ENCODE results near the gene HBQ1. TPM values are rescaled to one million over a fixed set of nuclear protein-coding genes. Genes with fewer than 3 reads are reported as not detected.
"Not testable (repeated sequence)": the region's sequence is repeated elsewhere in the genome, so short reads cannot be mapped to it uniquely, and the experiment has no call there.

Gene HBQ1
- polyA plus RNA-seq, 6 donors from 2014 or later, result not detected

DNA sequence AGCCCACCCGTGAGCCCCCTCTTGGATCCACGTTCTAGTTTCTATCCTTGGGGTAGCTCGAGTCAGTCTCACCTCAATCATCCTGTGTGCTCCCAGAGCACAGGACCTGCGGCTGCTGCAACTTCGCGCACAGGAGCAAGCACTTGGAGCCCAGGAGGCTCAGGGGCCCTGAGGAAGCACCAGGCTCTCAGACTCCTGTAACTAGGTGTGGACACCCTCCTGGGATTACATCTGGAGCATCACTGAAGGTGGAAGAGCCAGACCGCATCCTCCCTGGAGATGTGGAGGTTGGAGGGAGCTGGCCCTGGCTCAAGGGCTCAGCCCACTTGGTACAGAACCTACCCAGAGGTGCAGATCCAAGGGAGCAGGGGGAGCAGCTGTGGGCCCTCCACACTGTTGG lies 2.7 kb downstream of the HBQ1 start:
- peaks cover 3 to 6% (median 6%) of the 10 kb centered on the region in 3 donors for H3K27me3 Mint-ChIP-seq
- no peak for DNase-seq
- peaks cover 0 to 5% (median 3%) of the 10 kb centered on the region in 3 donors for H3K4me1 Mint-ChIP-seq
- no peak for ATAC-seq (ENCODE audit: low read depth in 2 of 2)
- H3K9me3 Mint-ChIP-seq, result no peaks in the 10 kb centered on the region
- H3K27ac Mint-ChIP-seq, result peak overlapping the region in 1 of 6 donors; percentile 62
- peaks cover 0 to 7% of the 10 kb centered on the region in 2 donors for H3K36me3 Mint-ChIP-seq
- no peak overlapping the region for H3K4me3 Mint-ChIP-seq

DNA sequence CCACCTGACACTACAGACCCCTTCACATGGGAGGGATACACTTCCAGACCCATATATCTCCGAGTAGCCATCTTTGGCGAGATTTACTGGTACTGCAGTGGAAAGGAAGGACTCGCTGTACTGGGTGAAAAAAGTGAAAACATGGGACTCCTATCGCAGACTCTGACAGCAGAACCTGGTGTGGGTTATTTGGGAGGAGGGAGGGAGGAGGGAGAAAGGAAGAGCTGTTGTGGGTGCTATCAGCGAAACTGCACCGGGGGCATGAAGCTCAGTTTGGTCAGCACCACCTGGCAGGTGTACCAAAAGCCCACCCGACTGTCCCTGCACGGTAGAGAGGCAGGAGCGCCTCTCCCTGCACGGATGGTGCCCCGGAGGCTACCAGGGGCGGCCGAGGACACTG lies 5.0 kb downstream of the HBQ1 start:
- Mint-ChIP-seq H3K9me3 (no peaks in the 10 kb centered on the region), H3K27me3 (no peaks in the 10 kb centered on the region), H3K4me3 (no peak overlapping the region), H3K4me1 (peaks cover 0 to 3% (median 0%) of the 10 kb centered on the region in 3 donors), H3K27ac (no peak overlapping the region), H3K36me3 (peaks cover 0 to 11% of the 10 kb centered on the region in 2 donors)
- ATAC-seq (ENCODE audit: low read depth in 2 of 2) (no peak), DNase-seq (no peak)

DNA sequence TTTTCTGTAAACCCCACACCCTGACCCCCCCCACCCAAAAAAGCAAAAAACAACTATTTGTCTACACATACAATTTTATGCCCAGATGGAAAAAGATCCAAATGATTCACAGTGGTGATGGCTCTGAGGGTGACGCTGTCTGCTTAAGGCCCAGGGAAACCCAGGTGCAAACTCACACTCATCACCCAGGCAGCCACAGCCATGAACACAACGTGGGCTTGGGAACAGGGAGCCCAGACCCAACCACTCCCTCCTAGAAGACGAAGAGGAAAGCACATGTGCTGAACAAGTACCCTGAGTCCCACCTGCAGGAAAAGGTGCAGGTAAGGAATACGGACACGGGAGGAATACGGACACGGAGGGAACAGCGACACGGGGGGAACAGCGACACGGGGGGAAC lies 5.4 kb downstream of the HBQ1 start:
- DNase-seq, result no peak
- Mint-ChIP-seq H3K36me3 (peaks cover 0 to 15% of the 10 kb centered on the region in 2 donors), H3K27me3 (no peaks in the 10 kb centered on the region), H3K4me1 (peaks cover 0 to 3% (median 0%) of the 10 kb centered on the region in 3 donors), H3K9me3 (no peaks in the 10 kb centered on the region), H3K4me3 (no peak overlapping the region), H3K27ac (no peak overlapping the region)
- ATAC-seq (ENCODE audit: low read depth in 2 of 2), result no peak

DNA sequence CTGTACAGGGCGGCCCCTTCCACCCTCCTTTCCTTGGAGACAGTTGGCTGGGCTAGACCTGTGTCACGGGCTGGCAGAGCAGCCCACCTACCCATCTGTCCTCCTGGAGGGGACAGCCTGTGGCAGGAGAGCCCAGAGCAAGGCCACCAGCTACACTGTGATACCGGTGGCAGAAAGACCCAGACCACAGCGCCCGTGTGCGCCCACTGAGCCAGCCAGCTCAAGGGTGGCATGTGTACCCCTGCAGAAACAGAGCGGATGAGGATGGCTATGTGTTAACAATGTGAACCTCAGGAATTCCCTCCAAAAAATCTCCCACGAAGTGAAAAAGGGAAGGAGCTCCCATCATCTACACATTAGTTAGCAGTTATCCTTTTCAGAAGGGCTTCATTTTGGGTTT lies 7.1 kb downstream of the HBQ1 start:
- H3K27ac Mint-ChIP-seq, result peak overlapping the region in 1 of 6 donors; percentile 11
- H3K4me1 Mint-ChIP-seq, result peaks cover 0 to 8% (median 5%) of the 10 kb centered on the region in 3 donors
- H3K36me3 Mint-ChIP-seq, result peaks cover 0 to 22% of the 10 kb centered on the region in 2 donors
- ATAC-seq (ENCODE audit: low read depth in 2 of 2) (no peak), DNase-seq (no peak)
- no peak overlapping the region for H3K4me3 Mint-ChIP-seq
- no peaks in the 10 kb centered on the region for H3K27me3 Mint-ChIP-seq
- no peaks in the 10 kb centered on the region for H3K9me3 Mint-ChIP-seq

DNA sequence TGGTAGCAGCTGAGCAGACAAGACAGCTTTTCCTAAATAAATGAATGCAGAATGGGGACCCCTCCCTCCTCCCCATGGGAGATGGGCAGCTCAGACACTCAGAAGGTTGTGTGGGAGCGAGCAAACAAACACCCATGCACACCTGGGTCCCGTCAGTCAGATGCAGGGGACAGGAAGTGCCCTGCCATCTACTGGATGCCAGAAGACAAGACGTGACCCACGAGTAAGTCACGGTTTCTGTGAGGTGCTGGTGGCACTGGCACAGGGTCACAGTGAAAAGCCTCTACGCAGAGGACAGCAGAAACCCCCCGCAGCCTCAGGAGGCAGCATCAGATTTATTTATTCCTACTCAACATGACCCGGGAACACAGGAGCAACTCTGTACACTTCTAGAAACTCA lies 8.4 kb downstream of the HBQ1 start:
- Mint-ChIP-seq H3K27me3 (no peaks in the 10 kb centered on the region), H3K27ac (no peak overlapping the region), H3K9me3 (no peaks in the 10 kb centered on the region), H3K4me3 (no peak overlapping the region), H3K4me1 (peaks cover 0 to 12% (median 5%) of the 10 kb centered on the region in 3 donors), H3K36me3 (peaks cover 0 to 30% of the 10 kb centered on the region in 2 donors)
- no peak for DNase-seq
- ATAC-seq (ENCODE audit: low read depth in 2 of 2), result peak; percentile 60 to 63

DNA sequence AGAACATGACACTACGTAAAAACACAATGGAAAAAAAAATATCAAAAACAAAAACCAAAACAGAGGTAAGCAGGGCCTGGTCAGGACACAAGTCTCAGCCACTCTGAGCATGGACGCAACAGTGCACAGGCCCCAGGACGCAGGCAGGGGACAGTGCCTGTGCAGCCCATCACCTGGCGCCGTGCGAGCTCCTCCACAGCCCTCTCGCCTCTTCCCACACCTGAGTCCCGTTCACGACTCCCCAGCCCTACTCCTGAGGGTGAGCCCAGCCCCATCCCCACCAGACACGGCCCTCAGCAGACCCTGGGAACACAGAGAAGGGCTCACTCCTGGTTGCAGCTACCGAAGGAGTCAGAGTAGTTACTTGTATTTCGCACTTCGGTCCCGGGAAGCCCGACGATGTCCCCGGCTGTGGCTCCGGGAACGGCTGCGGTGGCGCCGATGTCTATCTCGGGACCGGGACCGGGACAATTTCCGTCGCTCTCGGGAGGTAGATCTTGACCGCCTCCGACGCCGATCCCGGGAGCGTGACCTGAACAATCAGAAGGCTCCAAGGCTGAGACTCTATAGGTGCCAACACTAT lies 9.4 kb downstream of the HBQ1 start:
- ATAC-seq (ENCODE audit: low read depth in 2 of 2) (no peak), DNase-seq (no peak)
- H3K27me3 Mint-ChIP-seq, result no peaks in the 10 kb centered on the region
- peak overlapping the region in 1 of 6 donors; percentile 72 for H3K27ac Mint-ChIP-seq
- no peak overlapping the region for H3K4me3 Mint-ChIP-seq
- peaks cover 0 to 12% (median 5%) of the 10 kb centered on the region in 3 donors for H3K4me1 Mint-ChIP-seq
- H3K9me3 Mint-ChIP-seq, result no peaks in the 10 kb centered on the region
- peaks cover 0 to 30% of the 10 kb centered on the region in 2 donors for H3K36me3 Mint-ChIP-seq

DNA sequence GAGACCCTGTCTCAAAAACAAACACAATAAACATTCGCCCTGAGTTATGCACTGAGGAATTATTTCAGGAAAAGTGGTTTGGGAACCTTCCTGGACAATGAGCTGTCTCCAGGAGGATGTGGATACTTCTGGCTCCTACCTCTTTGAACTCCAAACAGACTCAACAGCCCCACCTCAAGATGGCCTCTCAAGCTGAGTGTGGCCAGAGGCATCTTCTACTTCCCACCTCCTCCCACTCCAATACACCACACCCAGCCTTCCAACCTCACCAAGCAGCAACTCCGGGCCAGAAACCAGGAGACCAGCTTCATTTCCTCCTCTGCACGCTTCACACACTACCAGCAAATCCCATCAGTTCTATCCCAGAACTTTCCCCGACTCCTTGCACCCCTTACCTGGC lies 11.6 kb downstream of the HBQ1 start:
- no peaks in the 10 kb centered on the region for H3K9me3 Mint-ChIP-seq
- peak overlapping the region in 1 of 6 donors; percentile 85 for H3K27ac Mint-ChIP-seq
- H3K36me3 Mint-ChIP-seq, result peaks cover 0 to 23% of the 10 kb centered on the region in 2 donors
- peaks cover 0 to 8% (median 5%) of the 10 kb centered on the region in 3 donors for H3K4me1 Mint-ChIP-seq
- no peak for ATAC-seq (ENCODE audit: low read depth in 2 of 2)
- peak overlapping the region in 1 of 8 donors; percentile 15 for H3K4me3 Mint-ChIP-seq
- DNase-seq, result no peak
- no peaks in the 10 kb centered on the region for H3K27me3 Mint-ChIP-seq

DNA sequence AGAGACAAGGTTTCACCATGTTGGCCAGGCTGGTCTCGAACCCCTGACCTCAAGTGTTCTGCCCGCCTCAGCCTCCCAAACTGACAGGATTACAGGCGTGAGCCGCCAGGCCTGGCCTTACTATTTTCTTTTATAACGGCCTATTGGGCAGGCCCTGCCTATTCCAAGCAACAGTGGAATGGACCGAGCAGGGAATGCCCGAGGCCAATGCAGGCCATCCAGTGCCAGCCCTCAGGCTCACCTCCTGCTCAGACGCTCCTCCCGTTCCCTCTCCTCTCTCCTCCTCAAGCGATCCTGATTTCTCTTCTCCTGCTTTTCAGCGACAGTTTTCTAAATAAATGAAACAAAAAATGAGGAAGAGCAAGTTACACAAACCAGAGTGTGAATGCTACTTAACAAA lies 12.4 kb downstream of the HBQ1 start:
- H3K4me1 Mint-ChIP-seq, result peaks cover 0 to 8% (median 5%) of the 10 kb centered on the region in 3 donors
- peaks cover 0 to 23% of the 10 kb centered on the region in 2 donors for H3K36me3 Mint-ChIP-seq
- H3K9me3 Mint-ChIP-seq, result no peaks in the 10 kb centered on the region
- no peaks in the 10 kb centered on the region for H3K27me3 Mint-ChIP-seq
- ATAC-seq (ENCODE audit: low read depth in 2 of 2), result no peak
- no peak for DNase-seq
- peak overlapping the region in 1 of 6 donors; percentile 63 for H3K27ac Mint-ChIP-seq
- H3K4me3 Mint-ChIP-seq, result no peak overlapping the region

DNA sequence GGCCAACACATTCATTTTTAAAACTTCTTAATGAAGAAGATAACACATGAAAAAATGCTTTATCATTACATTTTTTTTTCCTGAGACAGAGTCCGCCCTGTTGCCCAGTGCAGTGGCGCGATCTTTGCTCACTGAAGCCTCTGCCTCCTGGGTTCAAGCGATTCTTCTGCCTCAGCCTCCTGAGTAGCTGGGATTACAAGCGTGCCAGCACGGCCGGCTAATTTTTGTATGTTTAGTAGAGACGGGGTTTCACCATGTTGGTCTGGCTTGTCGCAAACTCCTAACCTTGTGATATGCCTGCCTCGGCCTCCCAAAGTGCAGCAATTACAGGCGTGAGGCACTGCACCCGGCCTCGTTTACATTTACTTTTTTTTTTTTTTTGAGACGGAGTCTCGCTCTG lies 13.2 kb downstream of the HBQ1 start:
- ATAC-seq (ENCODE audit: low read depth in 2 of 2), result no peak
- DNase-seq, result no peak
- H3K36me3 Mint-ChIP-seq, result peaks cover 0 to 23% of the 10 kb centered on the region in 2 donors
- H3K4me1 Mint-ChIP-seq, result peaks cover 0 to 8% (median 5%) of the 10 kb centered on the region in 3 donors
- no peaks in the 10 kb centered on the region for H3K9me3 Mint-ChIP-seq
- H3K4me3 Mint-ChIP-seq, result no peak overlapping the region
- no peaks in the 10 kb centered on the region for H3K27me3 Mint-ChIP-seq
- H3K27ac Mint-ChIP-seq, result peak overlapping the region in 1 of 6 donors; percentile 64

DNA sequence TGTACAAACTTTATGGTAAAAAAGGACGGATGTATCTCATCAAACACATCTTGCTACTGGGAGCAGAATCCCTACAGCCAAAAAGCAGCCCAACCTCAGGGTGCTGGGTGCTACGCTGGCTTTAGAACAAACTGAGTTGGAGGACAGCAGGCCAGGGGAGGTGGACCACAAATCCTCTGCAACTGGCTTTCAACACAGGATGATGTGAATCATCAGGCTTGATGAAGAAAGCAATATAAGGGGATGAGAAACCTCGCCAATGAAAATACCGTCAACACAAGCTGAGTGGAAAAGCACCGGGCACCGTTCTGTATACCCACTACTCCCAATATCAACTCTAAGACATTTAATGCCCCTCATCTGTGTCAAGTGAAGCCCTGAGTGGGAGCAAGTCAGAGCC lies 14.3 kb downstream of the HBQ1 start:
- Mint-ChIP-seq H3K27ac (no peak overlapping the region), H3K4me3 (no peak overlapping the region), H3K36me3 (peaks cover 0 to 23% of the 10 kb centered on the region in 2 donors)

DNA sequence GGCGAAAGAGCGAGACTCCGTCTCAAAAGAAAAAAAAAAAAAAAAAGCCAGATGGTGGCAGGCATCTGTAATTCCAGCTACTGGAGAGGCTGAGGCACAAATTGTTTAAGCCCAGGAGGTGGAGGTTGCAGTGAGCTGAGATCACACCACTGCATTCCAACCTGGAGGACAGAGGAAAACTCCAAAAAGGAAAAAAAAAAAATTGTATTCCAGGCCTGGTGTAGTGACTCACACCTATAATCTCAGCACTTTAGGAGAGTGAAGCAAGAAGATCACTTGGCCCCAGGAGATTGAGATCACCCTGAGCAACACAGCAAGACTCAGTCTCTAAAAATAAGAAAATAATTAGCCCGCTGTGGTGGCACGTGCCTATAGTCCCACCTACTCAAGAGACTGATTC lies 20.1 kb downstream of the HBQ1 start:
- H3K36me3 Mint-ChIP-seq, result peaks cover 0 to 5% of the 10 kb centered on the region in 2 donors
- H3K9me3 Mint-ChIP-seq, result no peaks in the 10 kb centered on the region
- DNase-seq (no peak), ATAC-seq (ENCODE audit: low read depth in 2 of 2) (no peak)
- no peaks in the 10 kb centered on the region for H3K27me3 Mint-ChIP-seq
- no peak overlapping the region for H3K27ac Mint-ChIP-seq
- H3K4me3 Mint-ChIP-seq, result no peak overlapping the region
- no peaks in the 10 kb centered on the region for H3K4me1 Mint-ChIP-seq

More for the DNA sequence above, 14.3 kb downstream of the HBQ1 start:
- H3K27me3 Mint-ChIP-seq, result no peaks in the 10 kb centered on the region
- DNase-seq (no peak), ATAC-seq (ENCODE audit: low read depth in 2 of 2) (no peak)
- peaks cover 0 to 8% (median 5%) of the 10 kb centered on the region in 3 donors for H3K4me1 Mint-ChIP-seq
- no peaks in the 10 kb centered on the region for H3K9me3 Mint-ChIP-seq

DNA sequence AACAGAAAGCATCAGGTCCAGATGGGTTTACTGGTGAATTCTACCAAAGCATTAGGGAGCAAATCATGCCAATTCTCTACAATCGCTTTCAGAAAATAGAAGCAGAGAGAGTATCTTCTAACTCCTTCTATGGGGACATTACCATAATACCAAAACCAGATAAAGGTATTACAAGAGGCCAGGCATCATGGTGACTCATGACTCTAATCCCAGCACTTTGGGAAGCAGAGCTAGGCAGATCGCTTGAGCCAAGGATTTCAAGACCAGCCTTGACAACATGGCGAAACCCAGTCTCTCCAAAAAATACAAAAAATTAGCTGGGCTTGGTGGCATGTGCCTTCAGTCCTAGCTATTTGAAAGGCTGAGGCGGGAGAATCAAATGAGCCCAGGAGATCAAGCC lies 23.0 kb downstream of the HBQ1 start:
- no peaks in the 10 kb centered on the region for H3K27me3 Mint-ChIP-seq
- no peak overlapping the region for H3K27ac Mint-ChIP-seq
- ATAC-seq (ENCODE audit: low read depth in 2 of 2) (no peak), DNase-seq (no peak)
- H3K36me3 Mint-ChIP-seq, result peaks cover 6 to 13% of the 10 kb centered on the region in 2 donors
- no peak overlapping the region for H3K4me3 Mint-ChIP-seq
- H3K9me3 Mint-ChIP-seq, result no peaks in the 10 kb centered on the region
- H3K4me1 Mint-ChIP-seq, result no peaks in the 10 kb centered on the region

DNA sequence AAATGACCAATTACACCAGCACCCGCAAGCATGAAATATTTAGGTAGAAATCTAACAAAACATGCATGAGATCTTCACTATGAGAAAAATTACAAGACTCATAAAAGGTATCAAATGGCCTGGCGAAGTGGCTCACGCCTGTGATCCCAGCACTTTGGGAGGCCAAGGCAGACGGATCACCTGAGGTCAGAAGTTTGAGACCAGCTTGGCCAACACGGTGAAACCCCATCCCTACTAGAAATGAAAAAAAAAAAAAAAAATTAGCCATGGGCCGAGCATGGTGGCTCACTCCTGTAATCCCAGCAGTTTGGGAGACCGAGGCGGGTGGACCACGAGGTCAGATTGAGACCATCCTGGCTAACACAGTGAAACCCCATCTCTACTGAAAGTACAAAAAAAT lies 23.8 kb downstream of the HBQ1 start:
- H3K4me1 Mint-ChIP-seq; DNase-seq; H3K9me3 Mint-ChIP-seq; H3K4me3 Mint-ChIP-seq; H3K27me3 Mint-ChIP-seq; ATAC-seq (ENCODE audit: low read depth in 2 of 2): not testable (repeated sequence)
- H3K27ac Mint-ChIP-seq, result peak overlapping the region in 1 of 6 donors; percentile 24
- H3K36me3 Mint-ChIP-seq, result peaks cover 10 to 17% of the 10 kb centered on the region in 2 donors

DNA sequence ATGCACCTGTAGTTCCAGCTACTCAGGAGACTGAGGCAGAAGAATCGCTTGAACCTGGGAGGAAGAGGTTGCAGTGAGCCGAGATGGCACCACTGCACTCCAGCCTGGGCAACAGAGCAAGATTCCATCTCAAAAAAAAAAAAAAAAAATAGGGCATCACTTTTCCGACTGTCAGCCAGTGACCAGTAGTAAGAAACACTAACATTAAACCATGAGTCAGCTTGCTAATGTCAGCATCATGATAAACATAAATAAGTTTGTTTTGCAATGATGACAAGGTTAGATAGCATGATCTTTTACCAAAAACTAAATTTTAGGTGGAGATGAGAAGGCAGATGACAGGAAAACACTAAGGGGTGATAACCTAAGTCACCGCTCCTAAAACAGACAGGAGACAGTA lies 29.1 kb downstream of the HBQ1 start:
- not testable (repeated sequence) for H3K27me3 Mint-ChIP-seq; DNase-seq; H3K27ac Mint-ChIP-seq; H3K4me3 Mint-ChIP-seq; ATAC-seq (ENCODE audit: low read depth in 2 of 2); H3K9me3 Mint-ChIP-seq
- Mint-ChIP-seq H3K4me1 (peaks cover 5 to 24% (median 5%) of the 10 kb centered on the region in 3 donors), H3K36me3 (peaks cover 10 to 12% of the 10 kb centered on the region in 2 donors)

All from naive B cell (primary cell).